Type B pancreatic cell (in vitro differentiated cells): ENCODE measurements around the gene AOPEP. TPM values are rescaled to one million over a fixed set of nuclear protein-coding genes. Genes with fewer than 3 reads are reported as not detected.

Experiments
- DNase-seq: peaks from one replicate; pipeline ENCODE4 v3.0.0; 2021; ENCODE audit warnings: mixed read lengths; ENCODE audit not compliant: unreplicated experiment; ENCODE audit errors: extremely low spot score
- H3K27ac Mint-ChIP-seq: 2 replicates; pipeline ENCODE4 v1.8.0; 2021; ENCODE audit warnings: mild to moderate bottlenecking, mixed read lengths
- H3K27me3 Mint-ChIP-seq: 2 replicates; pipeline ENCODE4 v1.8.0; 2021; ENCODE audit warnings: mixed read lengths
- H3K36me3 Mint-ChIP-seq: 2 replicates; pipeline ENCODE4 v1.8.0; 2021; ENCODE audit warnings: mixed read lengths
- H3K4me1 Mint-ChIP-seq: one replicate; pipeline ENCODE4 v1.8.0; 2021; ENCODE audit warnings: mixed read lengths; ENCODE audit not compliant: unreplicated experiment
- H3K4me3 Mint-ChIP-seq: 2 replicates; pipeline ENCODE4 v1.8.0; 2021; ENCODE audit warnings: mild to moderate bottlenecking, mixed read lengths
- H3K9me3 Mint-ChIP-seq: 2 replicates; pipeline ENCODE4 v1.8.0; 2021; ENCODE audit warnings: mixed read lengths
- CTCF ChIP-seq: fragments of 200-600 bp; sonication (generic); conservative IDR thresholded peaks from 2 replicates; pipeline ENCODE4 v1.5.0; 2021; ENCODE audit warnings: antibody characterized with exemption, mild to moderate bottlenecking
- total RNA-seq: library from RNA; stranded (reverse); gene quantifications from 2 replicates; pipeline ENCODE4 v1.2.1, GENCODE V29; 2021; ENCODE audit warnings: low replicate concordance

AOPEP gene
- total RNA-seq, 1 donor from 2014 or later, result 89.3 TPM

- H3K27me3 Mint-ChIP-seq, result no peaks in the 10 kb centered on the region
- peaks cover 34% of the 10 kb centered on the region for H3K36me3 Mint-ChIP-seq
- H3K9me3 Mint-ChIP-seq, result no peaks in the 10 kb centered on the region
- H3K27ac Mint-ChIP-seq, result no peak overlapping the region
- TF ChIP-seq CTCF, result no peak
- H3K4me1 Mint-ChIP-seq, result peaks cover 56% of the 10 kb centered on the region
- H3K4me3 Mint-ChIP-seq, result peak overlapping the region; percentile 18
- DNase-seq, result no peak
Measured at GRCh38 chr9:95088421-95089161, 362.1 kb downstream of the AOPEP start.

- Mint-ChIP-seq H3K9me3 (no peaks in the 10 kb centered on the region), H3K27me3 (no peaks in the 10 kb centered on the region), H3K27ac (peak overlapping the region; percentile 62), H3K36me3 (peaks cover 26% of the 10 kb centered on the region), H3K4me1 (peaks cover 64% of the 10 kb centered on the region), H3K4me3 (peak overlapping the region; percentile 18)
- no peak for DNase-seq
- TF ChIP-seq CTCF, result no peak
Measured at GRCh38 chr9:95089257-95090022, 362.9 kb downstream of the AOPEP start.

- peaks cover 69% of the 10 kb centered on the region for H3K4me1 Mint-ChIP-seq
- no peak for DNase-seq
- peaks cover 28% of the 10 kb centered on the region for H3K36me3 Mint-ChIP-seq
- H3K27ac Mint-ChIP-seq, result peak overlapping the region; percentile 62
- no peaks in the 10 kb centered on the region for H3K9me3 Mint-ChIP-seq
- peak overlapping the region; percentile 14 for H3K4me3 Mint-ChIP-seq
- TF ChIP-seq CTCF, result no peak
- H3K27me3 Mint-ChIP-seq, result no peaks in the 10 kb centered on the region
Measured at GRCh38 chr9:95090023-95090791, 363.7 kb downstream of the AOPEP start.

GRCh38 chr9:95090871-95091577 is 364.5 kb downstream of the AOPEP start:
- H3K36me3 Mint-ChIP-seq, result peaks cover 28% of the 10 kb centered on the region
- no peak for DNase-seq
- H3K9me3 Mint-ChIP-seq, result no peaks in the 10 kb centered on the region
- peak overlapping the region; percentile 14 for H3K4me3 Mint-ChIP-seq
- TF ChIP-seq CTCF, result no peak
- H3K4me1 Mint-ChIP-seq, result peaks cover 70% of the 10 kb centered on the region
- peak overlapping the region; percentile 83 for H3K27ac Mint-ChIP-seq
- no peaks in the 10 kb centered on the region for H3K27me3 Mint-ChIP-seq

DNA sequence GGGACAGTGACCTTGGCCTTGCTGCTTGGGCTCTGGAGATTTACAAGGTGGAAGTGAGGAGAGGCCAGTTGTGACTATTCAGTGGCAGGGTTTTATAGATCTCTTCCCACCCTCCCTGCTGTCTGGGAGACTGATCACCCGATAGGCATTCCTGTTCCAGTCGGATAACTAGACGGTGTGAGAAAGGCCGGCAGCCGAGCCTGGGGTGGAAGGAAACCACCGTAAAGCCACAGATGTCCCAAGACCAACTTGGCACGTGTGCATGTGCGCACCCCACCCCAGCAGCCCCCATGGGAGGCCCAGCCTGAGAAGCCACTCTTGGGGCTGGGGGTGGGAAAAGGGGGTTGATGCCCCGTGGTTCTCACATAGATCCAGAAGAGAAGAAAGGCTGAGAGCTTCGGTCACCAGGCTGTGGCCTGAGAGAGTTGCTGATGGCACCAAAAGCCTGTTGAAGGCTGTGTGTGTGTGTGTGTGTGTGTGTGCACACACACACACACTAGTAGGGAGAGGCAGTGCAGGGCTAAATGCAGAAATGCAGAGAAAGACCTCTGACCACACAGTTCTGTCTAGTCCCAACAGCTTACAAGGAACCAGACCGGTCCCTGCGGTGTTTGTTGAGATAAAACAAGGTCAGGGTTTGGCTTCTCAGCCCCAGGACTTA is 365.2 kb downstream of the AOPEP start:
- Mint-ChIP-seq H3K27me3 (no peaks in the 10 kb centered on the region), H3K36me3 (peaks cover 29% of the 10 kb centered on the region), H3K9me3 (no peaks in the 10 kb centered on the region), H3K4me1 (peaks cover 70% of the 10 kb centered on the region), H3K4me3 (peak overlapping the region; percentile 44), H3K27ac (peak overlapping the region; percentile 83)
- DNase-seq, result no peak
- no peak for TF ChIP-seq CTCF
